Sigmoid colon (tissue), 7 donors: Measurements from ENCODE around the gene TUBB1. TPM values are rescaled to one million over a fixed set of nuclear protein-coding genes. Genes with fewer than 3 reads are reported as not detected.

Experiments
- DNase-seq: peaks from one replicate; pipeline ENCODE4 v3.0.0-alpha.2; 2019
- H3K27ac ChIP-seq, 4 donors: fragments of 200-600 bp; sonication (generic); one replicate each; pipeline ENCODE4 v1.5.1; 2016 to 2019; ENCODE audit warnings: mild to moderate bottlenecking in 1 of 4
- H3K27me3 ChIP-seq, 3 donors: fragments of 200-600 bp; sonication (generic); one replicate each; pipeline ENCODE4 v1.5.1; 2019; ENCODE audit warnings: mild to moderate bottlenecking in 1 of 3
- H3K36me3 ChIP-seq, 4 donors: fragments of 200-600 bp; sonication (generic); one replicate each; pipeline ENCODE4 v1.5.1; 2016 to 2019
- H3K4me1 ChIP-seq, 4 donors: fragments of 200-600 bp; sonication (generic); one replicate each; pipeline ENCODE4 v1.5.1; 2017 to 2019
- H3K4me3 ChIP-seq, 4 donors: fragments of 200-600 bp; sonication (generic); one replicate each; pipeline ENCODE4 v1.5.1; 2017 to 2019; ENCODE audit warnings: mild to moderate bottlenecking in 2 of 4, moderate library complexity in 1 of 4
- H3K9me3 ChIP-seq, 4 donors: fragments of 200-600 bp in 3 of 4; sonication (generic) in 3 of 4; one replicate each; pipeline versions ENCODE4 v1.5.1 to v1.6.1; 2013 to 2019
- EP300 ChIP-seq, 4 donors: sonication (generic); formaldehyde crosslinking; IDR thresholded peaks; one replicate each; pipeline ENCODE4 v1.6.1; 2017; ENCODE audit warnings: antibody characterized with exemption in 4 of 4
- POLR2A ChIP-seq, 2 donors: fragments of 450-650 bp; IDR thresholded peaks; one replicate each; pipeline ENCODE4 v1.6.1; 2016; ENCODE audit warnings: antibody characterized with exemption in 2 of 2, mild to moderate bottlenecking in 2 of 2, moderate library complexity in 2 of 2
- POLR2AphosphoS5 ChIP-seq, 4 donors: sonication (generic); formaldehyde crosslinking; IDR thresholded peaks; one replicate each; pipeline ENCODE4 v1.6.1; 2017; ENCODE audit warnings: antibody characterized with exemption in 4 of 4
- WGBS, 2 donors: extraction: QIAGEN DNeasy Blood & Tissue Kit; methylation state at CpG; one replicate each; pipeline ENCODE4 v1.1.7; 2013; 5-methylcytosine and 5-hydroxymethylcytosine counted together
- intact Hi-C: fragments of 100-400 bp; cut with DNase I; formaldehyde crosslinking; loops from one replicate; pipeline ENCODE4 v1.15.1; 2023
- polyA plus RNA-seq, 3 donors: library from polyadenylated mRNA; stranded (reverse); fragments of 200-250 nt; gene quantifications; one replicate each; pipeline ENCODE4 v1.2.3, GENCODE V29; 2013
- total RNA-seq, 4 donors: library from RNA; depleted of rRNA; stranded (reverse); fragments of >200 nt; gene quantifications; one replicate each; pipeline ENCODE4 v1.1.0, GENCODE V29; 2016
- TF ChIP-seq, protein P1 (sequence below), 4 experiments: fragments of 450-650 bp in 3 of 4; fragments of 200-600 bp in 1 of 4; IDR thresholded peaks; one replicate each; pipeline ENCODE4 v1.5.1; 2016 to 2019; ENCODE audit warnings: antibody characterized with exemption in 4 of 4, mild to moderate bottlenecking in 3 of 4, moderate library complexity in 2 of 4
- donor health status: healthy with polysubstance abuse.
- donor health status: Bipolar disorder and iron deficiency.
- donor health status: healthy.

TUBB1 gene
- total and polyA plus RNA-seq, 7 donors = 0.03 to 0.60 (median 0.15) TPM; not detected in 3

- H3K27me3 ChIP-seq = no peaks in the 10 kb centered on the region
- no peaks in the 10 kb centered on the region for H3K9me3 ChIP-seq
- no peak for TF ChIP-seq POLR2AphosphoS5 (IDR thresholded peaks at IDR 0.05)
- no peak for TF ChIP-seq EP300 (IDR thresholded peaks at IDR 0.05)
- TF ChIP-seq, protein P1, sequence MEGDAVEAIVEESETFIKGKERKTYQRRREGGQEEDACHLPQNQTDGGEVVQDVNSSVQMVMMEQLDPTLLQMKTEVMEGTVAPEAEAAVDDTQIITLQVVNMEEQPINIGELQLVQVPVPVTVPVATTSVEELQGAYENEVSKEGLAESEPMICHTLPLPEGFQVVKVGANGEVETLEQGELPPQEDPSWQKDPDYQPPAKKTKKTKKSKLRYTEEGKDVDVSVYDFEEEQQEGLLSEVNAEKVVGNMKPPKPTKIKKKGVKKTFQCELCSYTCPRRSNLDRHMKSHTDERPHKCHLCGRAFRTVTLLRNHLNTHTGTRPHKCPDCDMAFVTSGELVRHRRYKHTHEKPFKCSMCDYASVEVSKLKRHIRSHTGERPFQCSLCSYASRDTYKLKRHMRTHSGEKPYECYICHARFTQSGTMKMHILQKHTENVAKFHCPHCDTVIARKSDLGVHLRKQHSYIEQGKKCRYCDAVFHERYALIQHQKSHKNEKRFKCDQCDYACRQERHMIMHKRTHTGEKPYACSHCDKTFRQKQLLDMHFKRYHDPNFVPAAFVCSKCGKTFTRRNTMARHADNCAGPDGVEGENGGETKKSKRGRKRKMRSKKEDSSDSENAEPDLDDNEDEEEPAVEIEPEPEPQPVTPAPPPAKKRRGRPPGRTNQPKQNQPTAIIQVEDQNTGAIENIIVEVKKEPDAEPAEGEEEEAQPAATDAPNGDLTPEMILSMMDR (IDR thresholded peaks at IDR 0.05) = no peak
- no peak for TF ChIP-seq POLR2A (IDR thresholded peaks at IDR 0.05)
- WGBS, 2 donors = 65 to 79% methylated on average over 3 of the region's 3 CpGs
- intact Hi-C loops = no loop called here
- H3K36me3 ChIP-seq = peaks cover 27 to 71% (median 46%) of the 10 kb centered on the region in 4 donors
- no peak overlapping the region for H3K27ac ChIP-seq
- peaks cover 0 to 26% (median 22%) of the 10 kb centered on the region in 4 donors for H3K4me1 ChIP-seq
- no peak overlapping the region for H3K4me3 ChIP-seq
- DNase-seq = no peak
Observed at GRCh38 chr20:59000326-59000725, 18.9 kb upstream of the TUBB1 start.

DNA sequence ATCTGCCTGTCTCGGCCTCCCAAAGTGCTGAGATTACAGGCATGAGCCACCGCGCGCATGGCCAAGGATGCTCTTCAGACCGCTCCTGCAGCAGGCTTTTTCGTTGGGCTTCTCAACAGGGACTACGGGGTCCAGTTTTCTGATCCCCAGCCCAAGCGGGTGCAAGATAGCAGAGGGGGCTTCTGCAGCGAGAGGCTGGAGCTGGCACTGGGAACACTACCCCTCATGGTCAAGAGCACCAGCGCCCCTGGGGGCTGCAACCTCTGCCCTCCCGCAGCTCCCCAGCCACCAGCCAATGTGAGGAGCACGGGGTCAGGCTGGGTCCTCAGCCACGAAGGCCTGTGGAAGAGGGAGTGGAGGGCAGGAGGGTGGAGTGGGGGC lies 18.2 kb upstream of the TUBB1 start:
- intact Hi-C loops = no loop called here
- no peak for TF ChIP-seq EP300 (IDR thresholded peaks at IDR 0.05)
- TF ChIP-seq, protein P1 (IDR thresholded peaks at IDR 0.05) = no peak
- TF ChIP-seq POLR2A (IDR thresholded peaks at IDR 0.05) = no peak
- no peak for TF ChIP-seq POLR2AphosphoS5 (IDR thresholded peaks at IDR 0.05)
- no peak for DNase-seq
- 89 to 93% methylated on average over 13 of the region's 13 CpGs for WGBS, 2 donors
- no peaks in the 10 kb centered on the region for H3K27me3 ChIP-seq
- no peak overlapping the region for H3K4me3 ChIP-seq
- H3K36me3 ChIP-seq = peaks cover 27 to 64% (median 39%) of the 10 kb centered on the region in 4 donors
- H3K27ac ChIP-seq = no peak overlapping the region
- H3K9me3 ChIP-seq = no peaks in the 10 kb centered on the region
- peaks cover 0 to 33% (median 29%) of the 10 kb centered on the region in 4 donors for H3K4me1 ChIP-seq

DNA sequence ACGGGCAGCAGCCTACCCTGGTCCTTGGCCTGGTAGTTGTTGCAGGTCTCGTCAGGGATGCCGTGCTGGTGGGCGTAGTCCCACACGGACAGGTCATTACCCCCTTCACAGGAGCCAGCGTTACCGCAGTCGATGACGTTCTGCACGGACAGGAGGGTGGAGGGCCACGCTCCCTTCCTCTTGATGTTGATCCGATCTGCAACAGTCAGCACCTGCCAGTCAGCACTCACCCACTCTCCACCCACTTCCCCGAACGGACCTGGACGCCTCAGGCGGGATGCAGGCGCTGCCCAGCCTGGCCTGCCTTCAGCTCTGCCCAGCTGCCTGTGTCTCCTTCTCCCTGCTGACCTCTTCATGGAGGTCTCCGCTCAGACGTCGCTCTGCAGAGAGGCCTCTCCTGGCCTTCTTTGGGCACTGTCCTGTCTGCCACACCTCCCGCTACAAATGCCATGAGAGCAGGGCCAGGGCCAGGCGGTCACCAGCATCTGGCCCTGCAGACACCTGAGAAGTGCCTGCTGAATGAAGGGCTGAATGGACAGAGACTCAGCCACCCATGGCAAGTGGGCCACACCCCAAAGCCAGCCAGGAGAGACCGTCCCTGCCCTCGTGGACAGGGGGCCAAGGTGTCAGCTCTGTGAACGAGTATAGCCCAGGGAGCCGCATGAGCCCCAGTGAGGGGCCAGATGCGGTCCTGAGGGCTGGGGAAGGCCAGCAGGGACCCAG lies 17.6 kb upstream of the TUBB1 start:
- 94 to 95% methylated on average over 27 of the region's 27 CpGs for WGBS, 2 donors
- no peak for DNase-seq
- H3K27ac ChIP-seq = no peak overlapping the region
- no peak for TF ChIP-seq POLR2AphosphoS5 (IDR thresholded peaks at IDR 0.05)
- TF ChIP-seq POLR2A (IDR thresholded peaks at IDR 0.05) = peak in 1 of 2 donors; percentile 7
- TF ChIP-seq, protein P1 (IDR thresholded peaks at IDR 0.05) = no peak
- TF ChIP-seq EP300 (IDR thresholded peaks at IDR 0.05) = no peak
- peaks cover 0 to 39% (median 33%) of the 10 kb centered on the region in 4 donors for H3K4me1 ChIP-seq
- intact Hi-C loops = no loop called here
- no peaks in the 10 kb centered on the region for H3K27me3 ChIP-seq
- H3K4me3 ChIP-seq = no peak overlapping the region
- no peaks in the 10 kb centered on the region for H3K9me3 ChIP-seq
- H3K36me3 ChIP-seq = peaks cover 23 to 59% (median 34%) of the 10 kb centered on the region in 4 donors

DNA sequence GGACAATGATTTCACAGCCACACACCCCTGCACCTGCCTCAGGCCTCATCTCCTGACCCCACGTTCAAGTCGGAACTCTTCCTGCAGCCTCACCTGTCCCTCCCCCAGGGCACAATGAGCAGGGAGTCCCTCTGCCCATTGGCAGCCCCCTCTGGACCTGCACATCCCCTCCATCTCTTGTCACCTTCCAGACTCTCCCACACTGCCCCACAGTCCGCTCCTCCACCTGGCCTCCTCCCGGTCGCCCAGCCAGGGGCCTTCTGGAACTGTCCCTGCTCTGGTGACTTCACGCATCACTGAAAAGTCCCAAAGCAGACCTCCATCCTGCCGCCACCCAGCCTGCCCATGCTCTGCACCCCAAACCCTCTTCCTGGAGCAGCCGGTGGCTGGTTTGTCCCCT lies 16.8 kb upstream of the TUBB1 start:
- no peak overlapping the region for H3K27ac ChIP-seq
- H3K9me3 ChIP-seq = no peaks in the 10 kb centered on the region
- TF ChIP-seq POLR2AphosphoS5 (IDR thresholded peaks at IDR 0.05) = no peak
- TF ChIP-seq EP300 (IDR thresholded peaks at IDR 0.05) = no peak
- TF ChIP-seq POLR2A (IDR thresholded peaks at IDR 0.05) = no peak
- TF ChIP-seq, protein P1 (IDR thresholded peaks at IDR 0.05) = no peak
- no peaks in the 10 kb centered on the region for H3K27me3 ChIP-seq
- intact Hi-C loops = no loop called here
- no peak overlapping the region for H3K4me3 ChIP-seq
- WGBS, 2 donors = 80 to 88% methylated on average over 8 of the region's 8 CpGs
- peaks cover 16 to 51% (median 27%) of the 10 kb centered on the region in 4 donors for H3K36me3 ChIP-seq
- peaks cover 0 to 43% (median 35%) of the 10 kb centered on the region in 4 donors for H3K4me1 ChIP-seq
- DNase-seq = no peak
